ENCODE results near the gene PPIP5K1.
"Not testable (repeated sequence)": the region's sequence is repeated elsewhere in the genome, so short reads cannot be mapped to it uniquely, and the experiment has no call there.

Gene PPIP5K1

DNA sequence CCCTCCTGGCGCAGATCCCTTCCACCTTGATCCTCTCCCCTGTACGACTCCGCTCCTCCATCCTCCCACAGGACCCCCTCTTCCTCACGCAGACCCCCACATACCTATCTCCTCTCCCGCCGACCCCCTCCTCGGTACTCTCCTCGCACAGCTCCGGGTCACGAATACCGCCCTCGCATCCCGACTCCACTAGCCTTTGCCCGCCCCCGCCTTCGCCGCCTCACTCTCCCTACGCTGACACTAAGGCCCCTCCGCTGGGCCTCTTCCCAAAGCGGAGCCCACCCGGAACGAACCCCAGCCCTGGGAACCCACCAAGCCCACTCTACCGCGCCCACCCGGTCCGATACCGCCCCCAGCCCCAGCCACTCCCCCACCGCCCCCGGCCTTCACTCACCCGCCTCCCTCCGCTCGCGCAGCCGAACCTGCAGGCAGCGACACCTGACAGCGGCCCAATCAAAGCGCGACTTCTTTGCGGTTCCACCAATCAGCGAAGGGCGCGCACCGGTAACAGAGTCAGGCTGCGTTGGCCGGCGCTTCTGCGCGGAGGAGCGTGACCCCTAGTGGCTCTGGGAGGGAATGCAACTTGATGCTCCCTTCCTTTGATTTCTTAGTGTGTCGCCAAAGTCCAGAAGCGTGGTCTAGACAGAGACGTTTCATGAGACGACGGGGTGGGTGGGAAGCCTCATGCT lies at the start of gene PPIP5K1:
Gene PPIP5K1 (minus strand): TSS at position 431 of the 689 bp plus-strand sequence. CDS start 5,704 bp downstream, outside the sequence.
- not testable (repeated sequence) for DNase-seq (ENCODE audit: low read depth)

- not testable (repeated sequence) for DNase-seq (ENCODE audit: low read depth)
Measured at GRCh38 chr15:43638464-43639204, 48.6 kb upstream of the PPIP5K1 start.

DNA sequence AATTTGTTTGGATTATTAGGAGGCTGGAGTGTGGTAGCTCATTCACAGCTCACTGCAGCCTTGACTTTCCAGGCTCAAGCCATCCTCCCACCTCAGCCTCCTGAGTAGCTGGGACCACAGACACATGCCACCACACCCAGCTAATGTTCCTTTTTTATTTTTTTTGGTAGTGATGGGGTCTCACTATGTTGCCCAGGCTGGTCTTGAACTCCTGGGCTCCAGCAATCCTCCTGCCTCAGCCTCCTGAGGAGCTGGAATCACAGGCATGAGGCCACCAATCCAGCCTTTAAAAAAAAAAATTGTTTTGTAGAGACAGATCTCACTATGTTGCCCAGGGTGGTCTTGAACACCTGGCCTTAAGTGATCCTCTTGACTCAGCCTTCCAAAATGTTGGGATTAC lies 36.9 kb upstream of the PPIP5K1 start:
- not testable (repeated sequence) for DNase-seq (ENCODE audit: low read depth)

DNA sequence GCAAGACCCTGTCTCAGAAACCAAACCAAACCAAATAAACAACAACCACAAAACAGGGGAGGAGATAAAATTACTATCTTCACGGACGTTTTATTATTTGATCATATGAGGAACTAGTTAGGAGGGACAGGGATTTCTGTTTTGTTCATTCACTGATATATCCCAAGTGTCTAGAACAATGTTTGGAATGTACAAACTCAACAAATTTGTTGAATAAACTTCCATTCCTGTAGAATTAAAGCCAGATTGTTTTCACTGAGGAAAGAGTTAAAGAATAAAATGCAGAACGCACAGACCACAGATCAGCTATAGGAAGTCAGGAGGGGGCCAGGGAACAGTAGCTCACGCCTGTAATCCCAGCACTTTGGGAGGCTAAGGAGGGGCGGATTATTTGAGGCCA lies 35.1 kb upstream of the PPIP5K1 start:
- no peak for DNase-seq (ENCODE audit: low read depth)

- not testable (repeated sequence) for DNase-seq (ENCODE audit: low read depth)
Measured at GRCh38 chr15:43622068-43622799, 32.2 kb upstream of the PPIP5K1 start.

DNA sequence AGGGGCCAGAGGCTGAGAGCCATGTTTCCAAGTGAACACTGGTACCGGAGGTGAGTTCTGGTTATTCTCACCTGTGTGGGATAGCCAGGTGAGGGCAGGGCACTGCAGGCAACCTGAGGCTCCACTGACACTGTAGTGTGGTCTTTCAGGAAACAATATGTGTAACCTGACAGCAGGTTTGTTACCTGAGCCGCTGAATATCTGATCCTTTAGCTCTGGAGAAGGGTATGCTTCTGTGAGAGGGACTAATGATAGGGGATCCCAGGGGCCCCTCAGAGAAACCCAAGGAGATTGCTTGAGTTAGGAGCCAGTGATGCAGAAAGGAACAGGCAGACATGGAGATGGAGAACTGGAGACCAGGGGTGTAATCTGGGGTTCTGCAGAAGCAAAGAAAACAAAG lies 28.7 kb upstream of the PPIP5K1 start, which contains the start of gene STRC:
Gene STRC (minus strand): TSS at position 101 of the 400 bp plus-strand sequence. CDS start 78 bp downstream, at position 23.
- not testable (repeated sequence) for DNase-seq (ENCODE audit: low read depth)

DNA sequence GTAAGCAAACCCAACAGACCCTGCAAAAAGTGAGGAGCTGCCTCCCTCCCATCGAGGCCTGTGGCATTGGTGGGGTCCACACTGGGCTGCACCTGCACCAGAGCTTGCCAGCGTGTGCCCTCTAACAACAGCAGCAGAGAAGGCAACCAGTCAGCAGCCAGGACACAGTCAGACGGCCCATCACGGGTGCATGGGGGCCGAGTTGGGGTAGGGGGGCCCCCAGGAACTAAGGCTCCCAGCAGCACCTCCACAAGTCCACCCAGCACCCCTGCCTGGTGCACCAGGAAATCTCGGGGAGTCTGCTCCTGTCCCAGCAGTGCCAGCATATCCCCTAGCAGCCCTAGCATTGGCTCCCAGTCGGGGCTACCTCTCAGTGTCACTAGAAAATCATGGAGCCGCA lies 27.7 kb upstream of the PPIP5K1 start:
- DNase-seq (ENCODE audit: low read depth) = not testable (repeated sequence)

- DNase-seq (ENCODE audit: low read depth) = not testable (repeated sequence)
Measured at GRCh38 chr15:43602233-43602632, 12.2 kb upstream of the PPIP5K1 start.

GRCh38 chr15:43600200-43600599 lies 10.2 kb upstream of the PPIP5K1 start:
- DNase-seq (ENCODE audit: low read depth) = not testable (repeated sequence)

GRCh38 chr15:43599131-43599530 lies 9.1 kb upstream of the PPIP5K1 start:
- not testable (repeated sequence) for DNase-seq (ENCODE audit: low read depth)

DNA sequence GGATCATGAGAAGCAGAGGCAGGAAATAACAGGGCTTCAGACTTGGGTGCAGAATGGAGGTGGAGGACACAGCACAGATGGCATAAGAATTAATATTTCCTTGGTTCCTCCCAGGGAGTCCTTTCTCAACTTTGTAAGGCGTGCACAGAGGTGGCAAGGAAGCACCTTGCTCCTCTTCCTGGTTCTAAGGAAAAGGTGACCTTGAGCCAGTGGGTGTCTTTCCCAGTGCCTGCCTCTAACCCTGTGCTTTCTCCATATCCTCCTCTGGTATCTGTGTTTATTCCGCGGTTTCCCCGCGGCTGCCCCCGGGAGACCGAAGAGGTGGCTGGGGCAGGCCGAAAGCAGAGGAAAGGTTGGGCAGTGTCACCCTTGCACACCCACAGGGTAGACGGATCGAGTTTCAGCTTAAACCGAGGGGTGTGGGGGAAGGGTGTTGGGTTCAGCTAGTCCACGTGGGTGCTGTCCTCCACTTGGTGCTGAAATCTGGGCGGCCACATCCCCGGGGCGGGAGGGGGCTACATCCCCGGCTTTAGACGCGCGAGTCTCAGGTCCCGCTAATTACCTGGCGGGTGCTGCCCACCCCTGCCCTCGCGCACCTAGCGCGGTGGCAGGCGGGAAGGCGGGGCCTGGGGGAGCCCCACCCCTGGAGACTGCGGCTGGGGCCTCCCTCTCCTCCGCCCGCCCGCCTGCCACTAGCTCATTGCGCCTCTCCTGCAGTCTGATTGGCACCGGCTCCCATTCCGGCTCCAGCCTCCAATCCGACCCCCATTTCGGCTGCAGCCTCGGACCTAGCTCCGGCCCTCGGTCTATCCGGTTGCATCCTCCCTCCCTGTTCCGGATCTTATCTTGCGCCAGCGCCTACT lies 3.6 kb upstream of the PPIP5K1 start, which contains the start of gene CKMT1B:
Gene CKMT1B (plus strand): TSS at position 700 of the 863 bp plus-strand sequence. CDS start 192 bp downstream, outside the sequence.
- not testable (repeated sequence) for DNase-seq (ENCODE audit: low read depth)

DNA sequence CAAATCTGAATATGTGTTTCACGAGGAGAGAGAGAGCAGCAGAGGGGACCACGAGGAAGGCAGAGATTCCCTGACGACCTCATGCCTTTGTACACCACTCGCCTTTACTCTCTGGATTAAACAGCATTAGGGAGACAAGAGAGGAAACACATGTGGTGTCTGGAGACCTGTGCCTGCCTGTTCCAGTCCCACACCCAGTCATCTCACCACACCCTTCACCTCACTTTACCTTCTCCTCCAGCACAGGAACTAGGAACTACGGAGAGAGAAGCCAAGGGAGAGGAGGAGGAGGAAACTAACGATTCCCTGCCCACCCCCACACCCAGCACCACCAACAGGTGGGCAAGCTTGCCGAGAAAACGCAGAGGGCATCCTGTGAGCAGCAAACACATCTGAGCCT lies 2.8 kb upstream of the PPIP5K1 start:
- DNase-seq (ENCODE audit: low read depth) = not testable (repeated sequence)

GRCh38 chr15:43574607-43575006 lies 15.4 kb downstream of the PPIP5K1 start:
- not testable (repeated sequence) for DNase-seq (ENCODE audit: low read depth)

DNA sequence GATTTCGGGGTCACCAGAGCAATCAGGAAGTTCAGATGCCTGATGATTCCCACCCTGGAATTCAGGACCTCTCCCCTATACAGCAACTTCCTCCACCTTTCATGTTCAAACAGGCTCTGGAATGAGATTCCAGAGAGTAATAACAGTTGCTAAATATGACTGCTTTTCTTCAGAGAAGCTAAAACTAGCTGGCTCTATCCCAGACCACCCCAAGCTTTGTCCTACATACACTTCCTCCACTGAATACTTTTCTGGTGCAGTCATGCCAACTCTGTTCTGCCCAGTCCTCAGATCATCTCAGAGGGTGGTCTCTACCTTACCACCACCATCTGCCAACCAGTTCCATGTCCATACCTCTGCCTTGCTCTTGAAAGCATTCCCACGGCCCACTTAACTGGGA lies 23.4 kb downstream of the PPIP5K1 start:
- DNase-seq (ENCODE audit: low read depth) = not testable (repeated sequence)

DNA sequence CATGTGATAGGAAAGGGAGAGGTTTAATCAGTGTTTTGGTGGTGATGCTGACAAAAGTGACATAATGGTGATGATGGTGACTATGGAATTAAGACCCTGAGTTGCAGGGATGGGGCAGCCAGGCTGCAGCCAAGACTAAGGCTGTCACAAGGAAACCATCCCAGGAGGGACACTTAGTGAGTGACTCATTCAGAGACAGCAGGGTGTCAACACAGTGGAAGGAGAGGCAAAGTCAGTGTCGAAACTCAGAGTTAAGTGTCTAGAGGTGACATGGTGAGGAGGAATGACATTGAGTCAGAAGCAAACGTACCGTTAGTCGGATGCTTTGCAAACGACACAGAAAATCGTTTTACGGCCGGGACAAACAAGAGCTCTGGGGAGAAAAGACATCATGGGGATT lies 26.2 kb downstream of the PPIP5K1 start:
- not testable (repeated sequence) for DNase-seq (ENCODE audit: low read depth)

DNA sequence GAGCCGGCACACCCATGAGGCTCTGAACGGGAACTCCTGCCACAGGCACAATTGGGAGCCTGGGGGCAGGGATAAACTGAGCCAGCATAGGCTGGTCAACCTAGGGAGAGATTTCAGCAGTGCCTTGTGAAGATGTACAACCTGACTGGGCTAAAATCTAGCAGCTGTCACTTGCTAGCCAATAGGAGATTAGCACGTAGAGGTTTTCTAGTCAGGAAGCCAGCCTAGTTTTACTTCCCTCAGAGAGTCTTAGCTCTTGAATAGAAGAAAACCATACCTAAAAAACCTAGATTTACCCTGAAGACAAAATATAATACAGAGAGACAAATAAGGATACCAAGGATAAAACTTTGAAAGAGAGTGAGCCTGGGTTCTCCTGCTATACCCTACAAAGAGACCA lies 27.3 kb downstream of the PPIP5K1 start:
- not testable (repeated sequence) for DNase-seq (ENCODE audit: low read depth)

DNA sequence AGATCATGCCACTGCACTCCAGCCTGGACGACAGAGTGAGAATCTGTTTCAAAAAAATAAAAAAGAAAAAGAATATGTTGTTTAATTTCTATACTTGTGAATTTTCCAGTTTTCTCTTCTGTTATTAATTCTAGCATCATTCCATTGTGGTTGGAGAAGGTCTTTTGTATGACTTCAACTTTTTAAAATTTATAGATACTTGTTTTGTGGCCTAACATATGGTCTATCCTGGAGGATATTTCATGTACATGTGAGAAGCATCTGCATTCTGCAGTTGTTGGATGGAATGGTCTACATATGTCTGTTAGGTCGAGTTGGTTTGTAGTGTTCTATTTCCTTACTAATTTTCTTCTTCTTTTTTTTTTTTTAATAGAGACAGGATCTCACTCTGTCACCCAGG lies 37.0 kb downstream of the PPIP5K1 start:
- no peak for DNase-seq (ENCODE audit: low read depth)

DNA sequence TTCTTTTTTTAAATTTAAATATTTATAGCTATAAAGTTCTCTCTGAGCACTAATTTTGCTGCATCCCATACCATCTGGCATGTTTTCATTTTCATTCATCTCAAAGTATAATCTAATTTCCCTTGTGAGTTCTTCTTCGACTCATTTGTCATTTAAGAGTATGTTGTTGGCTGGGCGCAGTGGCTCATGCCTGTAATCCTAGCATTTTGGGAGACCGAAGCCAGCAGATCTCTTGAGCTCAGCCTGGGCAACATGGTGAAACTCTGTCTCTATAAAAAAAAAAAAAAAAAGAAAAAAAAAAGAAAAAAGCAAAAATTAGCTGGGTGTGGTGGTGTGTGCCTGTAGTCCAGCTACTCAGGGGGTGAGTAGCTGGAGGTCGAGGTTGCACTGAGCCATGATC lies 37.8 kb downstream of the PPIP5K1 start:
- no peak for DNase-seq (ENCODE audit: low read depth)

DNA sequence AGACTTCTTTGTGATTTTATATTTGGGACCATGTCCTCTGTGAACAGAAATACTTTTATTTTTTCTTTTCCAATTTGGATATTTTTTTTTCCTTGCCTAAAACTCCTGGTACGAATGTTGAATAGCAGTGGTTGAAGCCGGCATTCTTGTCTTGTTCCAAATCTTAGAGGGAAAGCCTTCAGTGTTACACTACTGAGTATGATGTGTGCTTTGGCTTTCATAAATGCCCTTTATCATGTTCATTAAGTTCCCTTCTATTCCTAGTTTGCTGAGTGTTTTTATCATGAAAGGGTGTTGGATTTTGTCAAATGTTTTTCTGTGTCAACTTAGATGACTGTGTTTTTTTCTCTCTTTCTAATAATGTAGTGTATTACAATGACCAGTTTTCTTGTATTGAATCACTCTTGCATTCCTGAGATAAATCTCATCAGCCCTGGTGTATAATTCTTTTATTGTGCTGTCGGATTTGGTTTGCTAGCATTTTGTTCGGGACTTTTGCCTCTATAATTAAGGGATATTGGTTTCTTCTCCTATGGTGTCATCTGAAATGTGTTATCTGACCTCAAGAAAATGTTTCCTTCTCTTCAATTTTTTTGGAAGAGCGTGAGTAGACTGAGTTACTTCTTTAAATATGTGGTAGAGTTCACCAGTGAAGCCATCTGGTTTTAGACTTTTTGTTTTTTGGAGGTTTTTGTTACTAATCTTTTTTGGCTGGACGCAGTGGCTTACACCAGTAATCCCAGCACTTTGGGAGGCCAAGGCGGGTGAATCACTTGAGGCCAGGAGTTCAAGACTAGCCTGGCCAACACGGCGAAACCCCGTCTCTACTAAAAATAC lies 39.3 kb downstream of the PPIP5K1 start:
- DNase-seq (ENCODE audit: low read depth) = no peak

- DNase-seq (ENCODE audit: low read depth) = no peak
Measured at GRCh38 chr15:43547539-43547938, 42.5 kb downstream of the PPIP5K1 start.

Data from stimulated activated CD8-positive, alpha-beta memory T cell treated with anti-CD3 and anti-CD28 coated beads, Interleukin-7, amount 100 ng/mL, for 24 hours (primary cell).